Effector memory CD8-positive, alpha-beta T cell (primary cell): ENCODE data around the gene HIC2.
"Not testable (repeated sequence)": the region's sequence is repeated elsewhere in the genome, so short reads cannot be mapped to it uniquely, and the experiment has no call there.

Source experiments
- ATAC-seq: fragments of 150-1000 bp; cut with Tn5 transposase; replicated peaks from 2 replicates; pipeline ENCODE4 v1.10.0; 2021; ENCODE audit warnings: mild to moderate bottlenecking, moderate library complexity
- DNase-seq, 3 experiments: peaks; one replicate each; pipeline ENCODE4 v3.0.0; 2021
- H3K27ac Mint-ChIP-seq, 2 donors: one replicate each; pipeline ENCODE4 v1.8.0; 2022; ENCODE audit warnings: mild to moderate bottlenecking in 2 of 2, mixed read lengths in 2 of 2, moderate library complexity in 2 of 2
- H3K27me3 Mint-ChIP-seq, 2 donors: one replicate each; pipeline ENCODE4 v1.8.0; 2022; ENCODE audit warnings: mixed read lengths in 2 of 2
- H3K36me3 Mint-ChIP-seq: one replicate; pipeline ENCODE4 v1.8.0; 2022; ENCODE audit warnings: mild to moderate bottlenecking, moderate library complexity, mixed read lengths; ENCODE audit not compliant: insufficient read depth
- H3K4me1 Mint-ChIP-seq, 2 donors: one replicate each; pipeline ENCODE4 v1.8.0; 2022; ENCODE audit warnings: low read depth in 2 of 2, mixed read lengths in 2 of 2
- H3K4me3 Mint-ChIP-seq, 2 donors: one replicate each; pipeline ENCODE4 v1.8.0; 2022; ENCODE audit warnings: mild to moderate bottlenecking in 2 of 2, mixed read lengths in 2 of 2, moderate library complexity in 2 of 2
- H3K9me3 Mint-ChIP-seq, 2 donors: one replicate each; pipeline ENCODE4 v1.8.0; 2022; ENCODE audit warnings: mixed read lengths in 2 of 2

Gene HIC2

GRCh38 chr22:21442646-21443045, 25.5 kb downstream of the HIC2 start:
- H3K27ac Mint-ChIP-seq, H3K4me1 Mint-ChIP-seq, ATAC-seq, DNase-seq, H3K27me3 Mint-ChIP-seq, H3K9me3 Mint-ChIP-seq, H3K4me3 Mint-ChIP-seq: not testable (repeated sequence)
- peaks cover 15% of the 10 kb centered on the region for H3K36me3 Mint-ChIP-seq

DNA sequence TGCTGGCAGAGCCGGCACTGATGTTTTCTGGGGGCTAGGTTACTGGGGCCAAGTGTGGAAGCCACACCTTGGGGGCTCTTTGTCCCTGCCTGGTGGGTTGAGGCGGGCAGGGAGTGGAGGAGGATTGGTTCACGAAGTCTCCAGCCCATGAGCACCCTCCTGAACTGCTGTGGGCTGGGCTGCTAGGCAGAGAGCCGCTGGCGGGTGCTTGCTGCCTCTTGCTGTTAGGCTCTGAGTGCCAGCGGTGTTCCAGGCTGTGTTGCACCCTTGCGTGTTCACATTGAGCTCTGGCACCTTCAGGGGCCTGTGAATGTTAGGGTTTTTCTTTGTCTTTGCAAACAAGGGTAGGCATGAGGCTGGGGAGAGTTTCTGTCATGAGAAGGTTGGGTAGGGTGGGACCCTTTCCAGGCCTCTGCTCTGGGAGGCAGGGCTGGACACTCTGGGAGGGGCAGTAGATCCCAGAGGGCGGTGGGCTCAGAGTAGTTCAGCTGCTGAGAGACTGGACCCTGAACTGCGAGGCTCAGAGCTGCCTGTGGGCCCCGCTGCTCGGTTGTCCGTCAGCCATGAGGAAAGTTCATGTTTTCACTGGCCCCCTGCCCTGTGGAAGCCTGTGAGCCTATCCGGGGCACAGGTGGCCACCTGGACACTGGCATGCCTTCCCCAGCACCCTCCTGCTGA, 26.0 kb downstream of the HIC2 start:
- H3K9me3 Mint-ChIP-seq: no peaks in the 10 kb centered on the region
- no peaks in the 10 kb centered on the region for H3K4me1 Mint-ChIP-seq
- no peak overlapping the region for H3K4me3 Mint-ChIP-seq
- H3K36me3 Mint-ChIP-seq: peaks cover 15% of the 10 kb centered on the region
- H3K27me3 Mint-ChIP-seq: no peaks in the 10 kb centered on the region
- no peak overlapping the region for H3K27ac Mint-ChIP-seq
- ATAC-seq (no peak), DNase-seq (no peak)

DNA sequence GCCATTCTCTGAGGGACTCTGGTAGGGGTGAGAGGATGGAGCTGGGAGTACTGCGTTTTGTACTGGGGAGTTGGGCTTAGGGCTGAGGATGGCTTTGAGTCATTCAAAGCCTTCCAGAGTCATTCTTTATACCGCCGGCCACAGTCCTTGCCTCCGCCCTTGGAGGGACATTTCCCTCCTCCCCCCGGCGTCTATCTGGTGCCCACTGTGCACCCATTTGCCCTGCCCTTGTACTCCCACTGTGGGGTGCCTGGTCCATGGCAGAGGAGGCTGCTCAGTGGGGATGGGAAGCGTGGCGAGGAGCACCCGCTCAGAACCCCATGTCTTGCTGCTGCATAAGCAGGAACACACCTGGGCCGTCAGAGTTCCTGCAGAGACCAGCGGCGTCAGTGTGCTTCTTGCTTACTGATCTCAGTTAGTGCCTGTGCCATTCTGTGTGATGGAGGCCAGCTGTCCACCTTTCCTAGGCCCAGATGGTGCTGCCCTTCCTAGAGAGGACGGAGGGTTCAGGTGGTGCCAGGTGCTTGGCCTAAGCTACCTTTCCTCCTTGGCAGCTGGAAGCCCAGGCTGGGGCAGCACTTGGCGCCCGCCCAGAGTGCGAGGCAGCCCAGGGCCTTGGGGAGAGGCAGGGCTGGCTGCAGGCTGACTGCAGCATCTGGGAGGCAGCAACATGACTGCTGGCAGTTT, 26.7 kb downstream of the HIC2 start:
- H3K4me1 Mint-ChIP-seq: no peaks in the 10 kb centered on the region
- H3K4me3 Mint-ChIP-seq: no peak overlapping the region
- DNase-seq (peak in 1 of 3 experiments; percentile 0), ATAC-seq (no peak)
- no peaks in the 10 kb centered on the region for H3K27me3 Mint-ChIP-seq
- peaks cover 15% of the 10 kb centered on the region for H3K36me3 Mint-ChIP-seq
- no peak overlapping the region for H3K27ac Mint-ChIP-seq
- H3K9me3 Mint-ChIP-seq: no peaks in the 10 kb centered on the region

GRCh38 chr22:21444701-21445436, 27.7 kb downstream of the HIC2 start:
- peaks cover 15% of the 10 kb centered on the region for H3K36me3 Mint-ChIP-seq
- H3K9me3 Mint-ChIP-seq: no peaks in the 10 kb centered on the region
- no peak for ATAC-seq
- H3K4me3 Mint-ChIP-seq: no peak overlapping the region
- DNase-seq: no peak
- H3K27ac Mint-ChIP-seq: no peak overlapping the region
- H3K27me3 Mint-ChIP-seq: no peaks in the 10 kb centered on the region
- no peaks in the 10 kb centered on the region for H3K4me1 Mint-ChIP-seq

- ATAC-seq (no peak), DNase-seq (no peak)
- no peaks in the 10 kb centered on the region for H3K9me3 Mint-ChIP-seq
- H3K36me3 Mint-ChIP-seq: peaks cover 15% of the 10 kb centered on the region
- no peaks in the 10 kb centered on the region for H3K4me1 Mint-ChIP-seq
- H3K27me3 Mint-ChIP-seq: no peaks in the 10 kb centered on the region
- H3K4me3 Mint-ChIP-seq: no peak overlapping the region
- H3K27ac Mint-ChIP-seq: no peak overlapping the region
Measured at GRCh38 chr22:21445437-21446127, 28.4 kb downstream of the HIC2 start.

DNA sequence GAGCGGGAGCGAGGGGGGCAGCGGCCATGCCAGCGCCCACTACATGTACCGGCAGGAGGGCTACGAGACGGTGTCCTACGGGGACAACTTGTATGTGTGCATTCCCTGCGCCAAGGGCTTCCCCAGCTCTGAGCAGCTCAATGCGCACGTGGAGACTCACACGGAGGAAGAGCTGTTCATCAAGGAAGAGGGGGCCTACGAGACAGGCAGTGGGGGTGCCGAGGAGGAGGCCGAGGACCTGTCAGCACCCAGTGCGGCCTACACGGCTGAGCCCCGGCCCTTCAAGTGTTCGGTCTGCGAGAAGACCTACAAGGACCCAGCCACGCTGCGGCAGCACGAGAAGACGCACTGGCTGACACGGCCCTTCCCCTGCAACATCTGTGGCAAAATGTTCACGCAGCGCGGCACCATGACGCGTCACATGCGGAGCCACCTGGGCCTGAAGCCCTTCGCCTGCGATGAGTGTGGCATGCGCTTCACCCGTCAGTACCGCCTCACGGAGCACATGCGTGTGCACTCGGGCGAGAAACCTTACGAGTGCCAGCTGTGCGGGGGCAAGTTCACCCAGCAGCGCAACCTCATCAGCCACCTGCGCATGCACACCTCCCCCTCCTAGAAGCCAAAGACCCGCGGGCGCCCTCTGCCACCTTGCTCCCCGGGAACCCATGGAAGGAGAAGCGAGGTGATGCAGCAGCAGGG, 29.1 kb downstream of the HIC2 start:
- Mint-ChIP-seq H3K9me3 (no peaks in the 10 kb centered on the region), H3K27me3 (no peaks in the 10 kb centered on the region), H3K4me3 (no peak overlapping the region), H3K36me3 (peaks cover 15% of the 10 kb centered on the region), H3K4me1 (no peaks in the 10 kb centered on the region), H3K27ac (no peak overlapping the region)
- no peak for ATAC-seq
- no peak for DNase-seq

DNA sequence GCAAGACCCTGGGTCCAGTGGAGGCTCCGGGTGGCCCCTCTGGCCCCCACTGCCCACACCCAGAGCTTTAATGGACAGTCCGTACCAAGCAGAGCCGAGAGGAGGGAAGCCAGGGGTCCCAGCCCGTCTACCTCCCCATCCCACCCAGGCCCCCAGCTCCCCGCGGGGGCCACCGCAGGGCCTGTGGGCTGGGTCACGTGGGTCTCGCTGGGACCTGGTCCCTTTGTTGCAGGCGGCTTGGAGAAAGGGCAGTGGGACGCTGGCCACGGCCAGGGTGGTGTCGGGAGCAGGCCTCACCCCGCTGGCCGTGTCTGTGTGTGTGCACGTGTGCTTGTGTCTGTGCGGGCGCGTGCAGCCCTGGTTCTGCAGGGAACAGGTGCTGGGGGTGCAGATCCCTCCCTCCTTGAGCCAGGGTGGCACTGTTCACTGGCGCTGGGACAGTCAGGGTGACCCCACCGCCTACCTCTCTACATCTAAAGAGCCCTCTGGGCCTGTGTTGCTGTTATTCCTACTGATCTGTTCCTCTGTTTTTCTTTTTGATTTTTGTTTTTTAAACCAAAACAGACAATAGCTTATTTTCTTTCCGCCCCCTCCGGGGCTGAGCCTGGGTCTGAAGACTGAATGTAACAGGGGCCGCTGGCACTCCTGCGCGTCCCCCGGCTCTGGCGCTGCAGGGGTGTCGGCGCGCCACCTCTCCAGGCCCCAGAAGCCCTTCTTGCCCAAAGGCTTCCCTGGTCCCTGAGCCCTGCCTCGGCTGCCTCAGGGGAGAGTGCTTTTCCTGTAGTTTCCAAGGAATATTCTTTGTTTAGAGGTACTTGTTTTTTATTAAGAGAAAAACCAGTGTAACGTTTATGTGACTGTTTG, 29.9 kb downstream of the HIC2 start:
- H3K4me1 Mint-ChIP-seq: no peaks in the 10 kb centered on the region
- peaks cover 15% of the 10 kb centered on the region for H3K36me3 Mint-ChIP-seq
- no peak overlapping the region for H3K4me3 Mint-ChIP-seq
- ATAC-seq: no peak
- DNase-seq: no peak
- H3K27me3 Mint-ChIP-seq: no peaks in the 10 kb centered on the region
- H3K9me3 Mint-ChIP-seq: no peaks in the 10 kb centered on the region
- no peak overlapping the region for H3K27ac Mint-ChIP-seq

DNA sequence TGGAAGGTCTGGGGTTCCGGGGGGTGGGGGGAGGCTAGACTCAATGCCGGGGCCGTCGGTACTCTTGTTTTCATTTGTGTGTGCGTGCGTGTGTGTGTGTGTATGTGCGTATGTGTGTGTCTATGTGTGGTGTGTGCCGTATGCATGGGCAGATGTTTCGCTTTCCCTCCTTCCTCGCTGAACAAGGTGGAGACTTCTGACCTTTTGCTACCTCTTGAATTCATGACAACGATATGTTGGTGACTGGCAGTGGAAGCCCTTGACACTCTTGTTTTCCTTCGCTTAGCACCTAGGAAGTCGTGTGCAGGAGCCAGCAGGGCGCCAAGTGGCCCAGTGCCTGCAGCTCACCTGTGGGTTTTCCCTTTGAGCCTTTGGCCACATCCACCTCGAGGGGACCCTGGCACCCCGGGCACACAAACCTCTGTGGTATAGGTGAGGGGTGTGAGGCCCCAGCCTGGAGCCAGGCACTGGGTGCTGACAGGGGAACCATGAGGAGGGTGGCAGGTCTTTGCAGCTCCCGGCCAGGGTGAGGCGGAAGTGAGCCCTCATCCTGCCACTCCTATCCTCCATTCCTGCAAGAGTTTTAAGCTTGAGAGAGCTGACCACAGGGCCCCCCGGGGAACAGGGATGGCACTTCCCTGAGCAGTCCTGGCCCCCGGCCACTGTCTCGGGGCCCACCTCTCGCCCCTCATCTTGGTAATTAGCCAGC, 30.7 kb downstream of the HIC2 start:
- H3K36me3 Mint-ChIP-seq: peaks cover 15% of the 10 kb centered on the region
- no peak overlapping the region for H3K4me3 Mint-ChIP-seq
- H3K27ac Mint-ChIP-seq: no peak overlapping the region
- no peaks in the 10 kb centered on the region for H3K9me3 Mint-ChIP-seq
- no peaks in the 10 kb centered on the region for H3K27me3 Mint-ChIP-seq
- no peaks in the 10 kb centered on the region for H3K4me1 Mint-ChIP-seq
- ATAC-seq: no peak
- DNase-seq: no peak

DNA sequence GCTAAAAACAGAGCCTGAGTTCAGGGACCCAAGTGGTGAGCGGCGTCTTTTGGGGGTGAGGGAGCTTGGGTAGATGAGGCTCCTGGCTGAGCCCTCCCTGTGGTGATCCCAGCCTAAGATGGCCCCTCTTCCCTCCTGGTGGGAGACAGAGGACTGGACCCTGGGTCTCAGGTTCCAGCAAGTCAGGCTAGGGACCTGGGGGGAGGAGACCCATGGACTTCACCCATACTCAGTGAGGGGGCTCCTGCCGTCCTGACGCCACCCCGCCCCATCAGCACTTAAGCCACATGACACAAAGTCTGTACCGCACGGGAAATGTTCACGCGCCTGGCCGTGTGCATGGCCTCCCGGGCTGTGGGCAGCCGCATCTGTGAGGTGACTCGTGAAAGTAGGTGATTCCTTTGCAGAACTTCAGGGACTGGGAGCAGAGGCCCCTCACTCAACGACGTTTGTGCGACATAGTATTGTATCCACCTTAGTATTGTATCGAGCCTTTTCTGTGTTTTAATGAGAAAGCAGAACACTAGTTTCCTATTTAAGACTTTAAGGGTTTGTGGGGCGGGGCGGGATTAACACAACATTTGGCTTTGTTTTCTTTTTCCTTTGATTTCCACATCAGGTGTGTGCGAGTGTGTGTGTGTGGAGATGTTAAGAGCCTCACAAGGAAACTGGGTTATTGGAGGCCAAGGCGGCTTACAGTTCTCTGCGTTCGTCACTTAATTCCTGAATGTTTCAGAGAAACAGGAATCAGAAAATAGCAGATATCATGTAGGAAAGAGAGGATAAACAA, 31.7 kb downstream of the HIC2 start:
- ATAC-seq (no peak), DNase-seq (no peak)
- no peaks in the 10 kb centered on the region for H3K4me1 Mint-ChIP-seq
- no peak overlapping the region for H3K4me3 Mint-ChIP-seq
- H3K36me3 Mint-ChIP-seq: peaks cover 17% of the 10 kb centered on the region
- H3K27me3 Mint-ChIP-seq: no peaks in the 10 kb centered on the region
- H3K9me3 Mint-ChIP-seq: no peaks in the 10 kb centered on the region
- H3K27ac Mint-ChIP-seq: no peak overlapping the region

DNA sequence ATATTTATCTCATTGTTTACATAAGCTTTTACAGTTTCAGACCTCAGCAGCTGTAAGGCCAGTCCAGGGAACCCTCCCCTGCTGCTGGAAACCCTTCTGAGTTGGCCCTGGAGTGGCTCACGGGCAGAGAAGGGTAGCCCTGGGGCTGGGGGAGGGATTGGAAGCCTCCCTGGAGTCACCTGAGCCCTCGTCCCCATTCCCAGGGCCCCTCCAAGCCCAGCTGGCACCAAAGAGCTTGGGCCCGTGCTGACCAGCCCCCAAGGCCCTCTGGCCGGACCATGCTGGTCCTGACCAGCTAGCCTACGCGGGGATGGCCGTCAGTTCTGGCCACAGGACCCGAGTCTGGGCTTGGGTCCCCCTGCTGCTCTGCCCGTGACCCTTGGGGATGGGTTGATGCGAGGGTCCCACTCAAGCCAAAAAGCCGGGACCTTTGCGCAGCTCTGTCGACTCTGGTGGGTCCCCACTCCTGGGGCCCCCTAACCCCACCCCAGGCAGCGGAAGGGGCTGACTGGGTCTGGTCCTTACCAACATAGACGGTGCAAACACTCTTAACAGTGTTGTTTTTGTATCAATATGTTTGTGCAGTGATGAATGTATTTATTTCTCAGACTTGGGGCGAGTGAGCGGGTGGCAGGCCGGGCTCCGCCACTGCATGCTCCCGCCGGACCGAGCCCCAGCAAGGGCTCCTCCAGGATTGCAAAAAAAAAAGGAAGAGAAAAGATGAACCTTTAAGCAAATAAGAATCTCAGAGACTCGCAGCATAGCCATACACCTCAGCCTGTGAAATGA, 32.6 kb downstream of the HIC2 start:
- Mint-ChIP-seq H3K27ac (no peak overlapping the region), H3K4me1 (no peaks in the 10 kb centered on the region), H3K4me3 (no peak overlapping the region), H3K9me3 (no peaks in the 10 kb centered on the region), H3K27me3 (no peaks in the 10 kb centered on the region), H3K36me3 (peaks cover 8% of the 10 kb centered on the region)
- ATAC-seq: no peak
- DNase-seq: no peak

- ATAC-seq (no peak), DNase-seq (peak in 1 of 3 experiments; percentile 0)
- H3K27ac Mint-ChIP-seq: no peak overlapping the region
- H3K27me3 Mint-ChIP-seq: no peaks in the 10 kb centered on the region
- H3K9me3 Mint-ChIP-seq: no peaks in the 10 kb centered on the region
- peaks cover 6% of the 10 kb centered on the region for H3K36me3 Mint-ChIP-seq
- no peak overlapping the region for H3K4me3 Mint-ChIP-seq
- H3K4me1 Mint-ChIP-seq: peaks cover 0 to 1% of the 10 kb centered on the region in 2 donors
Measured at GRCh38 chr22:21450320-21450831, 33.2 kb downstream of the HIC2 start.
